ENCODE results near the gene C1QL1.

The C1QL1 gene

DNA sequence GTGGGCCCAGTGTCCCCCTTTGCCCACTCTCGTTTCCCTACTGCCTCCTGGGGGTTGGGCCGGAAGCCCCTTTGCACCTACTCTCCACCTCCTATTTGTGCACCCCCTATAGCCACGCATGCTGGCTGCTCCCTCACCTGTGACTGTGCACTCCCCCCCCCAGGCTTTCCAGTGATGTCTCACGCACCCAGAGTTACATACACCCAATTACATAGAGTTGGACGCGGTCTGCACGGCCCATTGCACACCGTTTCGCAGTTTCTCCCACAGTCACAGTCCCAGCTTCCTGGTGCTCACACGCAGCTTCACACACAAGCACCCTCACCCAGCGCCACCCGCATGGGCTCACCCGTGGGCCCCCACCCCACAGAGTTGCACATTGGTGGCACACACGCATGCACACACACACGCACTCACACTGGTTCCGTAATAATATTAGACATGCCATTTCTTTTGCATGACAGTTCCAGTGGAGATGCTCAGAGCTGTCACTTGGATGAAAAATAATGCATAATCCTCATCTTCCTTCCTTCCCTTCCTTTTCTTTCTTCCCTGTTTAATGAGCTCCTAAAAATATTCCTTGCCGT is 21.5 kb upstream of the C1QL1 start:
- DNase-seq (ENCODE audit: low read depth), result no peak

DNA sequence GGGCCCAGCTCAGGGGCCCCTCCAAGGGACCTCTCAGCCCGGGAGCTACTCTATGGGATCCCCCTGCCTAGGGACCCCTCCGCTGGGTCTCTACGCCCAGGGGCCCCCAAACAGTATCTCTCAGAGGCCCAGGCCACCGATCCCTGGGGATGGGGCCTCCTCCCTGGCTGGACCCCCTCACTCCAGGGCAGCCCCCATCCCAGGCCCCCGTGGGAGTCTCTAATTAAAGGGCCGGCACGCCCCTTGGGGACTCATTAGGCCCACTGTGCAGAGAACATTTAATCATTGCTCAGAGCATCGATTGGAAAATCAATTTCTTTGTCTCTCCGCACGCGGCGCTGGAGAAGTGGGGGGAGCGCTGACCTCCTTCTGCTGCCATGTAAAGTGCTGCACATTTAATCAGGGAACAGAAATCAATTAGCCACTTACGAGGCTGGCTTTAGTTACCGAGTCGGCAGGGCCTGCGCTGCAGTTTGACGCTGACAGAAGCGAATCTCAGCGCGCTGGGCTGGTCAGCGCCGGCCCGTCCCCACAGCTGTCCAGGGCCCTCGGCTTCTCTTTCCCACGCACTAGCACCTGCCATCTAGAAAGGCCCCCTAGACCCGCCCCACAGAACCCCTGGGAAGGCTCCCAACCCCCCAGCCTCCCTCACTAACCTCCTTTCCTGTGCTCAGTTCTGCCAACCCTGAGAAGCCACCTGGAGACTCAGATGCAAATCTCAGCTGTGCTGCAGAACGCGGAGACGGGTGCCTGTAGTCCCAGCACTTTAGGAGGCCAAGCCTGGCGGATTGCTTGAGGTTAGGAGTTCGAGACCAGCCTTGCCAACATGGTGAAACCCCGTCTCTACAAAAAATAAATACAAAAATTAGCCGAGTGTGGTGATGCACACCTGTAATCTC is 20.2 kb upstream of the C1QL1 start:
- DNase-seq (ENCODE audit: low read depth), result no peak

DNA sequence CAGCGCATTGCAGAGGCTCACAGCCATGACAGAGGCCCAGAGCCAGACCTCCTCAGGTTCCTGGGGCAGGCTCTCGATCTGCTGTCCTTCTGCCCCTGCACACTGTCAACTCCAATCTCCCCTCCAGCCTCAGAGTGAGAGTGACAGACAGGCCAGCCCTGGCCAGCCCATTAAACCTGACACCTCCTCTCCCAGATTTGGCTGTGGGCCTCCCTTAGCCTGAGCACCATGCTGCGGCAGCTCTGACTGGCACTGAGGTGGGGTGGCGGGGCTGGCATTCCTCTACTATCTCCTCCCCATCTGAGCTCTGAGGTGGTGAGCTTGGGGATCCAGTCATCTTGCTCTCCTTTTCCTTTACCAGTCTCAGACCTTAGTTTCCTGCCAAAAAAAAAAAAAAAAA is 15.5 kb upstream of the C1QL1 start:
- no peak for DNase-seq (ENCODE audit: low read depth)

DNA sequence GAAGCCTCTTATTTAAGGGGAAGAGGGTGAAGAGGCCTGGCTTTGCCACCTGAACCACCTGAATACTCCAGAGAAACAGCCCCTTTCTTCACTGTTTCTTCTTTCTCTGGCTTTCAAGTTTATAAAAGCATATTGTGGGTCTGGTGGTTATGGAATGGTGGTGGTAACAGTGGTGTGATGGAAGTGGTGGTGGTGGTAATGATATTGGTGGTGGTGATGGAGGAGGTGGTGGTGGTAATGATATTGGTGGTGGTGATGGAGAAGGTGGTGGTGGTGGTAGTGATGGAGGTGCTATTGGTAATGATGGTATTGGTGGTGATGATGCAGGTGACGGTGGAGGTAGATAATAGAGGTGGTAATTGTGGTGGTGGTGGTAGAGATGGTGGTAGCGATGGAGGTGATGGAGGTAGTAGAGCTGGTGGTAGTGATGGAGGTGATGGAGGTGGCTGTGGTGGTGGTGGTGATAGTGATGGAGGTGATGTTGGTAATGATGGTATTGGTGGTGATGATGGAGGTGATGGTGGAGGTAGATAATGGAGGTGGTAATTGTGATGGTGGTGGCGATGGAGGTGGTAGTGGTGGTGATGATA is 14.1 kb upstream of the C1QL1 start:
- no peak for DNase-seq (ENCODE audit: low read depth)

DNA sequence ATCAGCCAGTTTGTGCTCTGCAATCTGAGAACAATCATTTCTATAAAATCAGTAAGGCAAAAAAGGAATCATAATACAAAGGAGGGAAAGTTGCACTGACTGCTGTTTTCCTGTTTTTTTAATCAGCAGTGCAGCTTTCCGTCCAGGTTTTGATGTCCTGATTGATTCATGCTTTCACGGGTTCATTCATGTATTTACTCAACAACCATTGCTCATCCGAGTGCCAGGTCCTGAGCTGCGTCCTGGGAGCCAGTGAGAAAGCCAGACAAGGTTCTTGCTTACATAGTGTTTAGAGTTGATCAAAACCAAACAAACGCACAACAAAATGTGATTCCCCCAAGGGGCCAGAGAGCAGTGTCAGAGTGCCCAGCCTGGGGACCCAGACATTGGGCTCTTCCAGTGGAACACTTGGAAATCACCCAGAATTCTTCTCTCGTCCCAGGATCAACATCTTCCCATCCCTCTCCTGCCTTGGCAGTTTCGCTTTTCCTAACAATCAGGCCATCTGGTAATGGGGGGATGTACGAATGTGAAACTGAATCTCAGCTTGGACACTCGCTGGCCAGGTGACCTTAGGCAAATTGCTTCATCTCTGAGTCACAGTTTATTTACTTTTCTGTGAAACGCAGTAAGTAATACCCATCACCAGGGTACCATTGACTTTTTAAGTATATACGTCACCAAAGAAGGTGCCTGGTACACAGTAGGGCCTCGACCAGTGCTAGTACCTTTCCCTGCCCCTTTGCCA is 13.3 kb upstream of the C1QL1 start:
- DNase-seq (ENCODE audit: low read depth), result no peak

DNA sequence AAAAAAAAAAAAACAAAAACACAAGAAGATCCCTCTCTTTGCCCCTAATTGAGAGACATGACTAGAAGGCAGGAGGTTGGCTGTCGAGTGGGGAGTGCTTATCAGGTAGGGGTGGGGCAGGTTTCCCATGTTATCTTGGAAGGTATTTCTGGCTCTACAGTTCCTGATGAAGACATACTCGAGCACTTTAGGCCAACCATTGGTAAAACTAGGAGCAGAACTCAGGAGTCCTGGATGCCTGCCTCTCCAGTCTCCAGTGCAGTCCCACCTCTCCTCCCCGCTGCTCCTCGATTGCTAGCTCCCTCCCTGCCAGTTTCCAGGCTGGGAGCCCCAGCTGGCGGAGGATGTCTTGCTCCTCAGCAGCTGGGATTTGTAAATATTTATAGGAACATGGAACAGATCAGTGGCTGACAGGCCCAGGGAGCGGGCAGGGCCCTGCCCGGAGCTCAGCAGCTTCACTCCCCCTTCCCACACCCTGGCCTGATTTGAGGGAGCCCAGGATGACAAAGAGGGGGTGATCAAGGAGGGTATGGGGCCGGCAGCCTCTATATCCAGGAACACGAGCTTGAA is 11.4 kb upstream of the C1QL1 start:
- DNase-seq (ENCODE audit: low read depth), result no peak

DNA sequence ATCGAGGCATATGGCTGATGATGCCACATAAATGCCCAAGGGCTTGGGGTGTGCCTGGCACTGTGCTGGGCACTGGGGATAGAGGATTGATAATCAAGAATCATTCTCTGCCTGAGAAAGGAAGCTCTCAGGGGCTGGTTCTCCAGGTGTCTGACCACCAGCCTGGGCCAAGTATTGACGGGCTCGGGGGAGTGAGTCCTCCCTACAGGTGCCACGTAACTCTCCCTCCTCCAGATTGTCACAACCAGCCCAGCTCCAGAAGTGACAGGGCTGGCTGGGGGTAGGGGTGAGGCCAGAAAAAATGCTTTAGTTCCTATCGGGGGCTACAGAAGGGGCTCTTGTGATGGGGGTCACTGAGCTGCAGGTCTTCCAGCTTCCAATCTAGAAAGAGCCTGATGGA is 10.7 kb upstream of the C1QL1 start:
- no peak for DNase-seq (ENCODE audit: low read depth)

DNA sequence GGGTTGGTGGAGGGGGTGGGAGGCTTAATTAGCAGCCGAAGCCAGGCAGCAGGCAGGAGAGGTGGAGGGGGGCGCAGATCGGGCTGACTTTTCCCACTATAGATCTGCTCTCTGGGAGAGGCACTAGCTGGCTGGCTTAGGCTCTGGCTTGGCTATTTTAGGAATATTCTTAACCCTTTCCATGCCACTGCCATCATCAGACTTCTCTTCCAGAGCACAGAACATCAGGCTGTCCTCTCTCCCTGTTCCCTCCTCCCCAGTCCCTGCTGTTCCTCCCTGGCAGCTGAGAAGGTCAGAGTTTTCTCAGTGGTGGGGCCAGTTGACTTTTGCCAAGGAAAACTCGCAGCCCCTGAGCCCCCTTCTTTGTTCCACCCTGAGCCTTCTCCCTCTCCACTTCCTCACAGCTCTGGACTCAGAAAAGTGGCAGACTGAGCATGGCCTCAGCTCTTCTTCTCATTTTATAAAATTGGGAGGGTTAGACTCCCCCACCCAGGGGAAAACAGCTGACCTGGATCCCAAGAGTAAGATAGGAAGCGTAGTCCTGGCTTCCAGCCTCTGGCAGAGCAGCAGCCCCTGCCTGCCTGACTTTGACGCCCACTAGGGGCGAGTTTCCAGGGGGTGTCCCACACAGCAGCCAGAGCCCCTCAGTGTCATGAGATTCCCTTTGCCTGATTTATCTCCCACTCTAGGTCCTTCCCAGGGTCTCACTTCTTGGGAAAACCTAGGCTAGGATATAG is 9.9 kb upstream of the C1QL1 start:
- no peak for DNase-seq (ENCODE audit: low read depth)

DNA sequence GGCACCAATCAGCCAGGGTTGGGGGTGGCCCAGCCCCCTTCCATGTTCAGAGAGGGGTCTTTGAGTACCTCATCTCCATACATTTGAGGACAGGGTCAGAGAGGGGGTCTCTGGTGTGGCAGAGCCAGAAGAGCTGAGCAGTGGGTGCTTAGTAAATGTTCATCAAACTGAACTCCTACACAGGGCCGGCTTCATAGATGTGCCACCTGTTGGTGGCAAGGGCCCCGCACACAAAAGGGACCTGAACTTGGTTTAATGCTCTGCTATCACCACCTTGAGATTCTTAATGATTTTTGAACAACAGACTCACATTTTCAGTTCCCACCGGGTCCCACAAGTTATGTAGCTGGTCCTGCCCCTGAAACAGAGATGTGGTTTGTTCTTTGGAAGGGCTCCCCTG is 9.0 kb upstream of the C1QL1 start:
- no peak for DNase-seq (ENCODE audit: low read depth)

DNA sequence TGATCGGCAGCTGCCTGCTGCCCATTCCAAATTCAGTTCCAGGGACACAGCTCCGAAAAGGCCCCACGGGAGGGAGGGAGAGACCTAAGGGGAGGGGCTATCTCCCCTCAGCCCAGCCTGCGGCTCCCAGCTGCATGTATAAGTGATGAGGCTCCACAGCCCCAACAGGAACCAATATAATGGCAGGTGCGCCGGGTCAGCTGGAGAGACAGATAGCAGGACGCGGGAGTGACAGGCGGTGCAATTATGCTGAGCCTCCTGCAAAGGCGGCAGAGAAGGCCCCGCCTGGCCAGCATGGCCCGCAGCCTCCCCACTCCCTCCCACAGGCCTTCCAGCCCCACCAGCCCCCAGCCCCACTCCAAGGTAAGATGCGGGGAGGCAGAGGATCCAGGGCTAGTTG is 8.1 kb upstream of the C1QL1 start:
- no peak for DNase-seq (ENCODE audit: low read depth)

DNA sequence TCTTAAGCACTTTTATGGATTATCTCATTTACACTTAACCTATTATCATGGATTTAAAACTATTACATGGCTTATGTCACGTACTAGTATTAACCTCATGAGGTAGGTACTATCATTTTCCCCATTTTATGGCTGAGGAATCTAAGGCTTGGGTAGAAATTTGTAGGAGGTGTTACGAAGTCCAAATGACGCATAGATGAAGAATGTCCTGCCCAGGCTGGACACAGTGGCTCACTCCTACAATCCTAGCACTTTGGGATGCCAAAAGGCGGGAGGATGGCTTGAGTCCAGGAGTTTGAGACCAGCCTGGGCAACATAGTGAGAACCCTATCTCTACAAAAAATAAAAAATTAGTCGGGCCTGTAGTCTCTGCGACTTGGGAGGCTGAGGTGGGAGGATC is 4.8 kb upstream of the C1QL1 start:
- no peak for DNase-seq (ENCODE audit: low read depth)

DNA sequence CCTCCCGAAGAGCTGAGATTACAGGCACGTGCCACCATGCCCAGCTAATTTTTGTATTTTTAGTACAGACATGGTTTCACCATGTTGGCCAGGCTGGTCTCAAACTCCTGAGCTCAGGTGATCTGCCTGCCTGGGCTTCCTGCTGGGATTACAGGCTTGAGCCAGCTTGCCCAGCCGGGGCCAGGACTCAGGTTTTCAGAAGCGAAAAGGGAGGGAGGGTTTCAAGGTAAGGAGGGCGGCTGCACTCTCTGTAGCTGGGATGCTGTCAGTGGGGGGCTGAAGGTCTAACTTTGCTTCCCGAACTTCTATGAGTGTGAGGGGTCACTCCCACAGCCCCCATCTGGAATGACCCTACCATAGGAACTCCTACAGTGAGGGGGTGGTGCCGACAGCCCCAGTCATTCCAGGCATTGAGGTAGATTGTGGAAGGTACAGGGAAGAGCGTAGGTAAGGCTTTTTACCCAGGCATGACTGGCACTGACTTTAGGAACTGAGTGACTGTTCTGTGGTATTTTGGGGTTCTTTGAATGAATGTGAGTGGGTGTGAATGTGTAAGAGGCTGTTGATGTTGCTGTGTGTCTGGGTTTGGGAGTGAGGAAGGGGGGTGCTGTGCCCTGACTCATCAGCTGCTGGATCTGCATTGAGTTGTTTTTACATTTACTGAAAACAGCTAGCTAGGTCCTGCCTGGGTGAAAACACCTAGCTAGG is 3.8 kb upstream of the C1QL1 start:
- peak; percentile 44 for DNase-seq (ENCODE audit: low read depth)

DNA sequence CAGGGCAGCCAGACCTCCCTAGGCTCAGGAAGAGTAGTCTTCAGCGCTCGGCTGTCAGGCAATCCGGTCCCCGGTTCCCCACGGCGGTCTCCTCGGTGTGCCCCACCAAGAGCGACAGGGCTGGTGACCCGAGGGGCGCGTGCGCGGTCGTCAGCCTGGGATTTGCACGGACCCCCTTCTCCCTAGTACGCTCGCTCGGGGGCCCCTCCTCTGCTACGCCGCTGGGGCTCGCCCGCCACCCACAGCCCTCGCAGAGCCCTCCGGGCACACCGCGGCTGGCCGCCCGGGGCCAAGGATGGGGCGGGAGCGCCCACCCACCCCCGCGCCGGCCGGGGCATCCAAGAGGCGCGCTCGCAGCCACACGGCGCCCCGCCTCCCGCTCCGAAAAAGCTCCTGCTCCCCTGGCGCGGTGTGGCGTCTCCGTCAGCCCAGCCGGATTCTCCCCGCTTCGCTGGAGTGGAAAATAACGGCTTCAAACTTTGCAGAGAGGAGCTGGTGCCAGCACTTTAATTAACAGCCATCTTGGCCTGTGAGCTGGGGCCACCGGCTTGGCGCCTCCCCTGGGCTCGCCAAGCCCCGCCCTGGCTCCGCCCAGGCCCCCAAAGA is 2.1 kb upstream of the C1QL1 start:
- no peak for DNase-seq (ENCODE audit: low read depth)

DNA sequence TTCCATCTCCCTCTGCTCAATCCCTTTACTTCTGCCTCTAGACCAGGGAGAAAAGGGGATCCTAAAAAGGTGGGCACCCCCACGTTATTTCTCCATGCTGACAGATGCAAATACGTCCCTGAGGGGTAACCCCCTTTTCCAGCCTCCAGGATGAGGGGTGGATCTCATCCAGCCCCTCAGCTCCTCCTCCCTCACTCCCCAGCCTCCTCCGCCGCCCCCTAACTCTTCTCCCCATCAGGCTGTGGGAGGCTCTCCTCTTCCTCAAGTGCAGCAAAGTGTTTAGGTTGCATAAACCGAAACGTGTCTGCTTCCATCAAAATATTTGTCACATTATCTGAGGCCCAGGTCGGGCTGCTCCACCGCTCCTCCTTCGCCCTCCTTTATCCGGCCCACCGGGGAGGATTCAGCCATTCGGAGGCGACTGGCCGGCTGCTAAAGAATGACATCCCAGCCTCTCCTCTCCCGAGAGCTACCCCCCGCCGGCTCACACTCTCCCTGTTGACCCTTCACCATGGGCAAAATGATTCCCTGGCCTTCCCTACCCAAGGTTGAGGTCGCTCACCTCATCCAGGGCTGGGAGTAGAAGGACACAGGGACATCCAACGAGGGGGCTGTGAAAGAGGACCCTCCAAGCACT is 1.2 kb upstream of the C1QL1 start:
- no peak for DNase-seq (ENCODE audit: low read depth)

DNA sequence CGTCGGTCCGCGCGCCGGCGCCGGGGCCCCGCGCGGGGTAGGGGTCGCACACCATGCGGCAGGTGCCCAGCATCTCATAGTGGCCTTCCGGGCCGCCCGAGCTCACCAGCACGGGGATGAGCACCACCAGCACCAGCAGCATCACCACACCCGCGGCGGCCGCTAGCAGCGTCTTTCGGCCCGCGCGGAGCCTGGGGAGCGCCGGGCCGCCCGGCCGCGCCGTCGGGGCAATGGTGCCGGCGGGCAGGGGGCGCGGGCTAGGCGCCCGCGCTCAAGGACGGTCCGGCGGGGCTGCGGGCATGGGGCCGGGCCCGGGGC is 237 bp downstream of the C1QL1 start:
- DNase-seq (ENCODE audit: low read depth), result no peak

DNA sequence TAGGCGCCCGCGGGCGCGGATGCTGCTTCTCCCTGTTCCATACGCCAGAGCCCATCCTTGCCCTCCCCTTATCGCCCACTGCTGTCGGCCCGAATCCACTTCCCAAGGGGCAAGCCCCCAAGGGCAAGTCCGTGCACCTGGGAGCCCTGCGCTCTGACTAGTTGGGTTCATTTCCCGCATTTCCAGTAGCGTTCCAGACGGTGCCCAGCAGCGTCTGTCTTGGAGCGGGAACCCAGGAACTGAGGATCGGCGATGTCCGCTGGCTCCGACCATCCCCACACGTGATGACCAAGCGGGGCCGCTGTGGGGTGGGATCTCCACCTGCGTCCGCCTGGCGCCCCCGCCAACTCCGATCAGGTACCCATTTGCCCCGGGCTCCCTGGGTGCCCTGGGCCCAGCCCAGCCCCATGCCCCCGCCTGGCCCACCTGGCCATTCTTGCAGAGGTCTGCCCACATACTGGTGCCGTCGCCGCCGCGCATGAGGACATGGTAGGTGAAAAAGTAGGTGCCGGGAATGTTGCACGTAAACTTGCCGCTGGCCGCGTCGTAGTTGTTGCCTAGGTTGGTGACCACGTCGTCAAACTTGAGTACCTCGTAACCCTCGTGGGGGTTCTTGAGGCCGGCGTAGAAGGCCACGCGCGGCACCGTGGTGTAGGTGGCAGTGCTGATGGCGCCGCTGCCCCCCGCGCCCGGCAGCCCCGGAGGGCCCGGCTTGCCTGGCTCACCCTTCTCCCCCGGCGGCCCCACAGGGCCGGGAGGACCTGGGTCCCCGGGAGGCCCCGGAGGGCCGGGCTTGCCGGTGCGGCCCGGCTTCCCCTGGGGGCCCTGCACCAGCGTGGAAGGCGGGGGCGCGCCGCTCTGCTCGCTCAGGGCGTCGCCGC is 837 bp downstream of the C1QL1 start:
- DNase-seq (ENCODE audit: low read depth), result no peak

DNA sequence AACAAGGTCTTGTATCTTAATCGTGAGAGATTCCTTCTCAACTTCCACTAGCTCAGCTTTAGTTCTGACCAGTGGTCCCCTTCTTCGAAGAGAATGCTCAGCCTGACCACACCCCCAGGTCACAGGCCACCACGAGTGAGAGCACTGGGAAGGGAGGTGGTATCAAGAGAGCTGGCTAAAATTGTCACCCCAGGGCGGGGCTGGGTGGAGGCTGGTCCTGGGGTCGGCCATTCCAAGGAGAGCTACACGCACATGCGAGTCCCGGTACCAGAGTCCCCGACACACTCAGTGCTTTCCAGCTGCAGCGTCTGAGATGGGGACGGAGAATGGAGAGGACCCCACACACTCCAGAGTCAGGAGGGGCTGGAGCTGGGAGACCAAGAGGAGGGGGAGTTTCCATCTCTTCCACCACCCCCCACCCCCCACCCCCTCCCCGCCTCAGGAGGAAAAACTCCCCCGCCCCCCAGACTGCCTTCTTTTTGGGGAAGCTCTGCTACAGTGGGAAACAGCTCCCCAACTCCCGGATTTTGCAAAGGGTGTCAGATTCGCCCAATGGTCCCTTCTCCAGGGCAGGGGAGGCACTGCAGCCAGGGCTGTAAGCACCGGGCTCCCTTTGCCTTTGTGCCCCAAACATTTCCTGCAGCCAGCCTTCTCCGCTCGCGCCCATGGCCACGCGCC is 1.6 kb downstream of the C1QL1 start:
- no peak for DNase-seq (ENCODE audit: low read depth)

DNA sequence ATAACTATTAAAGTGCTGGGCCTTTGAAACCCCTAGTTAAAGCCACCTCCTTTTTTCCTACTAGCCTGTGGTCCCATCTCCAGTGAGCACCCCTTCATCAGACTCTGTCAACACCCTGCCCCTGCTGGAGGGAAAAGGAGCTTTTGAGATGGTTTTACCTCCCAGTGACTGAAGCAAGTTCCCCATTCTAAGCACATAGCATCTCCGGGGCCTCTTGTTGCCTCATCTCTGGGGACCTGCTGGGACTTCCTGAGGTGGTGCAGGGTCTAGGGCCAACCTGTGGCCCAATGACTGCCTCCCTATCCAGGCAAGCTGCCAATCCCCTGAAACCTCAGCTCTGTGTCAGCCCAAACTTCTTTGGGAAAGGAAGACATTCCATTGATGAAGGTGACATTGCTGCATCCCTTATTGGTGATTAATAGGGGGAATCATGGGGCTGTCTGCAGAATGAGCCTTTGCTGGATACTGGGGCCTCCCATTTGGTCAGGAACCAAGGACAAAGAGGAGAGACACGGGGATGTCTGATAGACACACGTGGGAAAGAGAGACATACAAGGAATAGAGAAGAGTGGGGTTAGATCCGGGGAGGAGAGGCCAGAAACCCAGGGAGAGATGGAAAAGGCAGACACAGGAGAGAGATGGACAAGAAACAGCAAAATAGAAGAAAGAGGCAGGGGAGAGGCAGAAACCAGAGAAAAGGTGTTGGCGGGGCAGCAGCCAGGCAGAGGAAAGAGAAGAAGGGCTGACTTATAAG is 2.4 kb downstream of the C1QL1 start:
- DNase-seq (ENCODE audit: low read depth), result no peak
